ENCODE data around the gene C12orf50. TPM values are rescaled to one million over a fixed set of nuclear protein-coding genes. Genes with fewer than 3 reads are reported as not detected.

Gene C12orf50
- total and polyA plus RNA-seq, 9 of the 15 experiments (the other 6 are each of a cell fraction or from before 2014, with no cell fraction given), result 0.07 to 0.14 (median 0.11) TPM; not detected in 6

GRCh38 chr12:87952223-87952622 is 77.0 kb downstream of the C12orf50 start:
- Histone ChIP-seq H3K4me3 (no peak overlapping the region), H3K27me3 (ENCODE audit: control insufficient read depth in 2 of 2, insufficient read depth in 2 of 2, low read length in 2 of 2) (no peaks in the 10 kb centered on the region), H3K27ac (ENCODE audit: extremely low read depth, low read depth, low read length) (no peak overlapping the region), H3K4me1 (replicated peaks in 1 of 2; ENCODE audit: control insufficient read depth in 2 of 2, insufficient read depth in 2 of 2, low read length in 2 of 2) (no peaks in the 10 kb centered on the region), H3K4me2 (ENCODE audit: insufficient read depth, low read length) (no peak overlapping the region), H3K9me3 (replicated peaks; ENCODE audit: control insufficient read depth, insufficient read depth, low read depth, low read length) (no peaks in the 10 kb centered on the region), H3K79me2 (ENCODE audit: control insufficient read depth, insufficient read depth, low read length) (no peaks in the 10 kb centered on the region), H3K9me1 (ENCODE audit: control insufficient read depth, insufficient read depth, low read length) (no peaks in the 10 kb centered on the region), H2AFZ (ENCODE audit: low read depth, low read length) (no peak overlapping the region), H3K9ac (ENCODE audit: insufficient read depth in 1 of 2, low read depth in 2 of 2, low read length in 2 of 2) (no peak overlapping the region), H4K20me1 (replicated peaks; ENCODE audit: control insufficient read depth, insufficient read depth, low read length) (no peaks in the 10 kb centered on the region), H3K36me3 (ENCODE audit: control insufficient read depth, insufficient read depth, low read length) (no peaks in the 10 kb centered on the region)
- DNase-seq (ENCODE audit: extremely low read depth in 1 of 4, low spot score in 3 of 4), result no peak
- ATAC-seq, result no peak
- BruUV-seq (replicated peaks), result no TSS peak
- 2% methylated on average over 2 of the region's 2 CpGs for WGBS (ENCODE audit: insufficient coverage, low coverage, missing lambda C conversion rate)
- intact Hi-C loops (cut with micrococcal nuclease), result no loop called here
- in situ Hi-C loops (cut with MboI), result no loop called here
- POLR2A ChIA-PET, result no interaction called here
- CTCF ChIA-PET (ENCODE audit: low intra/inter-chr PET ratio), result no interaction called here
- no peak for FAIRE-seq
- TF ChIP-seq MXD1 (CRISPR knock-in tag; IDR thresholded peaks at IDR 0.05; ENCODE audit: borderline replicate concordance, poor library complexity, severe bottlenecking) (no peak), HBP1 (CRISPR knock-in tag; IDR thresholded peaks at IDR 0.05) (no peak), STAT6 (CRISPR knock-in tag; IDR thresholded peaks at IDR 0.05) (no peak), CUX1 (CRISPR knock-in tag; IDR thresholded peaks at IDR 0.05) (no peak), PTTG1 (tag; IDR thresholded peaks at IDR 0.05; ENCODE audit: low read depth) (no peak), MTA1 (IDR thresholded peaks at IDR 0.05; ENCODE audit: borderline replicate concordance) (no peak), NUFIP1 (IDR thresholded peaks at IDR 0.05; ENCODE audit: partially characterized antibody) (no peak), CXXC5 (CRISPR knock-in tag; IDR thresholded peaks at IDR 0.05) (no peak)
